Aorta (tissue), 5 donors: ENCODE data around the gene PCDHB6. TPM values are rescaled to one million over a fixed set of nuclear protein-coding genes. Genes with fewer than 3 reads are reported as not detected.
"Not testable (repeated sequence)": the region's sequence is repeated elsewhere in the genome, so short reads cannot be mapped to it uniquely, and the experiment has no call there.

Experiments
- ATAC-seq: fragments of 200-7000 bp; cut with Tn5 transposase; one replicate; pipeline ENCODE4 v1.9.1; 2022; ENCODE audit warnings: moderate library complexity; ENCODE audit not compliant: low FRiP score
- DNase-seq, 2 donors: peaks; one replicate each; pipeline ENCODE4 v3.0.0-alpha.2; 2020
- H3K27ac ChIP-seq, 2 donors: one replicate each; pipeline ENCODE4 v1.5.1; 2013; ENCODE audit warnings: low read length in 2 of 2, mild to moderate bottlenecking in 2 of 2, moderate library complexity in 2 of 2, control low read depth in 1 of 2, inconsistent platforms in 1 of 2, low read depth in 1 of 2
- H3K27me3 ChIP-seq, 2 donors: one replicate each; pipeline ENCODE4 v1.6.1; 2013; ENCODE audit warnings: control low read depth in 1 of 2, low read length in 1 of 2, mild to moderate bottlenecking in 1 of 2, moderate library complexity in 1 of 2; ENCODE audit not compliant: insufficient read depth in 2 of 2, control insufficient read depth in 1 of 2
- H3K36me3 ChIP-seq, 2 donors: one replicate each; pipeline ENCODE4 v1.6.1; 2013; ENCODE audit warnings: control low read depth in 1 of 2, low read length in 1 of 2, mild to moderate bottlenecking in 1 of 2; ENCODE audit not compliant: insufficient read depth in 2 of 2, control insufficient read depth in 1 of 2
- H3K4me1 ChIP-seq, 2 donors: one replicate each; pipeline ENCODE4 v1.6.1; 2013; ENCODE audit warnings: low read length in 2 of 2, control low read depth in 1 of 2, mild to moderate bottlenecking in 1 of 2, moderate library complexity in 1 of 2; ENCODE audit not compliant: insufficient read depth in 2 of 2, control insufficient read depth in 1 of 2
- H3K4me3 ChIP-seq, 2 donors: one replicate each; pipeline ENCODE4 v1.5.1; 2013; ENCODE audit warnings: low read length in 2 of 2, control low read depth in 1 of 2, mild to moderate bottlenecking in 1 of 2
- H3K9me3 ChIP-seq: one replicate; pipeline ENCODE4 v1.6.1; 2013; ENCODE audit warnings: mild to moderate bottlenecking, low read length; ENCODE audit not compliant: control insufficient read depth
- WGBS, 2 donors: extraction: QIAGEN DNeasy Blood & Tissue Kit; methylation state at CpG; one replicate each; pipeline ENCODE4 v1.1.7; 2013; 5-methylcytosine and 5-hydroxymethylcytosine counted together
- intact Hi-C, 2 donors: fragments of 100-400 bp; cut with DNase I; formaldehyde crosslinking; loops; one replicate each; pipeline versions ENCODE4 v1.14.2 to v1.15.0; 2022
- polyA plus RNA-seq, 2 donors: library from polyadenylated mRNA; stranded (reverse); fragments of 200-250 nt; gene quantifications; one replicate each; pipeline ENCODE4 v1.2.3, GENCODE V29; 2013
- total RNA-seq, 2 donors: library from RNA; stranded (reverse); fragmentation: NEBNext Ultra II Directional; extraction: Animal tissue kit (Norgen Biotek cat#: 25700); gene quantifications; one replicate each; pipeline ENCODE4 v1.2.1, GENCODE V29; 2021
- donor health status: healthy with polysubstance abuse.
- donor health status: Bipolar disorder and iron deficiency.
- donor health status: DM: no; HTN: no; CAD: no.
- donor health status: DM: no; HTN: no; CAD: no.
- donor health status: DM: yes; HTN: yes; CAD: no.

PCDHB6 gene
- total and polyA plus RNA-seq, 4 donors: 0.63 to 2.7 (median 2.3) TPM

GRCh38 chr5:141152096-141152495 is 2.2 kb downstream of the PCDHB6 start:
- 18 to 24% methylated on average over 31 to 36 of the region's 36 CpGs for WGBS, 2 donors
- peaks cover 13% of the 10 kb centered on the region for H3K9me3 ChIP-seq
- H3K27ac ChIP-seq, intact Hi-C loops, H3K36me3 ChIP-seq, H3K4me1 ChIP-seq, H3K27me3 ChIP-seq, H3K4me3 ChIP-seq, ATAC-seq, DNase-seq: not testable (repeated sequence)

GRCh38 chr5:141155540-141156374 is 5.9 kb downstream of the PCDHB6 start:
- Histone ChIP-seq H3K27ac (no peak overlapping the region), H3K9me3 (peaks cover 19% of the 10 kb centered on the region), H3K27me3 (no peaks in the 10 kb centered on the region), H3K36me3 (no peaks in the 10 kb centered on the region), H3K4me1 (no peaks in the 10 kb centered on the region), H3K4me3 (peak overlapping the region in 1 of 2 donors; percentile 14)
- 19 to 31% methylated on average over 21 of the region's 21 CpGs for WGBS, 2 donors
- no peak for ATAC-seq
- intact Hi-C loops: no loop called here
- DNase-seq: no peak

GRCh38 chr5:141157356-141157755 is 7.5 kb downstream of the PCDHB6 start:
- WGBS, 2 donors: 21 to 32% methylated on average over 36 to 38 of the region's 38 CpGs
- ATAC-seq, intact Hi-C loops: not testable (repeated sequence)

GRCh38 chr5:141157901-141158300 is 8.0 kb downstream of the PCDHB6 start:
- peaks cover 15% of the 10 kb centered on the region for H3K9me3 ChIP-seq
- DNase-seq, H3K4me3 ChIP-seq, H3K27me3 ChIP-seq, ATAC-seq, intact Hi-C loops, H3K27ac ChIP-seq, H3K36me3 ChIP-seq, H3K4me1 ChIP-seq: not testable (repeated sequence)
- 28 to 29% methylated on average over 14 to 22 of the region's 28 CpGs for WGBS, 2 donors

More at GRCh38 chr5:141157356-141157755, 7.5 kb downstream of the PCDHB6 start:
- not testable (repeated sequence) for H3K4me3 ChIP-seq, H3K4me1 ChIP-seq, H3K36me3 ChIP-seq, H3K27ac ChIP-seq, H3K27me3 ChIP-seq, DNase-seq
- H3K9me3 ChIP-seq: peaks cover 15% of the 10 kb centered on the region

- no peaks in the 10 kb centered on the region for H3K27me3 ChIP-seq
- H3K9me3 ChIP-seq: peaks cover 11% of the 10 kb centered on the region
- ATAC-seq (no peak), DNase-seq (peak in 1 of 2 donors; percentile 44)
- no peaks in the 10 kb centered on the region for H3K36me3 ChIP-seq
- no peak within 1 kb of the TSS for H3K27ac ChIP-seq
- intact Hi-C loops: loop anchor here (5.0 to 10.0 kb wide), 2 partner anchors 390 to 392 kb away; no protein-coding TSS in a partner anchor
- 16 to 29% methylated on average over 20 of the region's 20 CpGs for WGBS, 2 donors
- no peaks in the 10 kb centered on the region for H3K4me1 ChIP-seq
- H3K4me3 ChIP-seq: peak within 1 kb of the TSS in 1 of 2 donors; percentile 18
Measured at GRCh38 chr5:141172381-141173204, 22.7 kb downstream of the PCDHB6 start, which contains the start of gene PCDHB7. Gene PCDHB7, plus strand, starts transcription at chr5:141172644. Its CDS starts 192 bp downstream, at chr5:141172836.

- WGBS, 2 donors: 33 to 38% methylated on average over 71 to 79 of the region's 79 CpGs
- peaks cover 13% of the 10 kb centered on the region for H3K9me3 ChIP-seq
- intact Hi-C loops: loop anchor here (5.0 to 10.0 kb wide), 2 partner anchors 388 to 390 kb away; no protein-coding TSS in a partner anchor
Measured at GRCh38 chr5:141174291-141175104, 24.6 kb downstream of the PCDHB6 start.

GRCh38 chr5:141175933-141176332 is 26.1 kb downstream of the PCDHB6 start:
- WGBS, 2 donors: 55 to 63% methylated on average over 1 of the region's 1 CpG
- DNase-seq (no peak), ATAC-seq (no peak)
- intact Hi-C loops: loop anchor here in 1 of 2 donors (10.0 kb wide), 1 partner anchor 389 kb away; no protein-coding TSS in a partner anchor
- no peaks in the 10 kb centered on the region for H3K4me1 ChIP-seq
- H3K27me3 ChIP-seq: no peaks in the 10 kb centered on the region
- H3K9me3 ChIP-seq: peaks cover 18% of the 10 kb centered on the region
- no peak overlapping the region for H3K27ac ChIP-seq
- peak overlapping the region in 1 of 2 donors; percentile 6 for H3K4me3 ChIP-seq
- H3K36me3 ChIP-seq: no peaks in the 10 kb centered on the region

More at GRCh38 chr5:141174291-141175104, 24.6 kb downstream of the PCDHB6 start:
- DNase-seq, H3K27me3 ChIP-seq, ATAC-seq, H3K27ac ChIP-seq, H3K4me1 ChIP-seq, H3K36me3 ChIP-seq, H3K4me3 ChIP-seq: not testable (repeated sequence)
